Measurements from ENCODE around the gene CYBC1. TPM values are rescaled to one million over a fixed set of nuclear protein-coding genes. Genes with fewer than 3 reads are reported as not detected.

Gene CYBC1
- polyA plus RNA-seq, 1 donor from 2014 or later = 66.6 TPM

- peak overlapping the region; percentile 40 for H2AFZ ChIP-seq (ENCODE audit: low read depth, low read length)
- H3K9me2 ChIP-seq (ENCODE audit: insufficient read depth, low read length) = no peaks in the 10 kb centered on the region
- H4K20me1 ChIP-seq (ENCODE audit: insufficient read depth) = no peaks in the 10 kb centered on the region
- H3F3A ChIP-seq (ENCODE audit: insufficient read depth, low read length, poor library complexity, severe bottlenecking) = no peaks in the 10 kb centered on the region
- H3K27ac ChIP-seq (ENCODE audit: low read length) = peak overlapping the region; percentile 70
- peak overlapping the region; percentile 29 for H3K4me2 ChIP-seq (ENCODE audit: low read length)
- H3K9me3 ChIP-seq (ENCODE audit: low read length) = no peaks in the 10 kb centered on the region
- TF ChIP-seq TAF1 (IDR thresholded peaks at IDR 0.05; ENCODE audit: low read depth) = peak; percentile 33
- TF ChIP-seq, protein P1, sequence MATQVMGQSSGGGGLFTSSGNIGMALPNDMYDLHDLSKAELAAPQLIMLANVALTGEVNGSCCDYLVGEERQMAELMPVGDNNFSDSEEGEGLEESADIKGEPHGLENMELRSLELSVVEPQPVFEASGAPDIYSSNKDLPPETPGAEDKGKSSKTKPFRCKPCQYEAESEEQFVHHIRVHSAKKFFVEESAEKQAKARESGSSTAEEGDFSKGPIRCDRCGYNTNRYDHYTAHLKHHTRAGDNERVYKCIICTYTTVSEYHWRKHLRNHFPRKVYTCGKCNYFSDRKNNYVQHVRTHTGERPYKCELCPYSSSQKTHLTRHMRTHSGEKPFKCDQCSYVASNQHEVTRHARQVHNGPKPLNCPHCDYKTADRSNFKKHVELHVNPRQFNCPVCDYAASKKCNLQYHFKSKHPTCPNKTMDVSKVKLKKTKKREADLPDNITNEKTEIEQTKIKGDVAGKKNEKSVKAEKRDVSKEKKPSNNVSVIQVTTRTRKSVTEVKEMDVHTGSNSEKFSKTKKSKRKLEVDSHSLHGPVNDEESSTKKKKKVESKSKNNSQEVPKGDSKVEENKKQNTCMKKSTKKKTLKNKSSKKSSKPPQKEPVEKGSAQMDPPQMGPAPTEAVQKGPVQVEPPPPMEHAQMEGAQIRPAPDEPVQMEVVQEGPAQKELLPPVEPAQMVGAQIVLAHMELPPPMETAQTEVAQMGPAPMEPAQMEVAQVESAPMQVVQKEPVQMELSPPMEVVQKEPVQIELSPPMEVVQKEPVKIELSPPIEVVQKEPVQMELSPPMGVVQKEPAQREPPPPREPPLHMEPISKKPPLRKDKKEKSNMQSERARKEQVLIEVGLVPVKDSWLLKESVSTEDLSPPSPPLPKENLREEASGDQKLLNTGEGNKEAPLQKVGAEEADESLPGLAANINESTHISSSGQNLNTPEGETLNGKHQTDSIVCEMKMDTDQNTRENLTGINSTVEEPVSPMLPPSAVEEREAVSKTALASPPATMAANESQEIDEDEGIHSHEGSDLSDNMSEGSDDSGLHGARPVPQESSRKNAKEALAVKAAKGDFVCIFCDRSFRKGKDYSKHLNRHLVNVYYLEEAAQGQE (IDR thresholded peaks at IDR 0.05; ENCODE audit: borderline replicate concordance) = no peak
- peak; percentile 83 for TF ChIP-seq MXI1 (conservative IDR thresholded peaks at IDR 0.05; ENCODE audit: poor library complexity, severe bottlenecking)
- TF ChIP-seq CTCF (IDR thresholded peaks at IDR 0.05; ENCODE audit: poor library complexity, severe bottlenecking) = no peak
- peak; percentile 54 for TF ChIP-seq EP300 (conservative IDR thresholded peaks at IDR 0.05; ENCODE audit: poor library complexity, severe bottlenecking)
- TF ChIP-seq POLR2AphosphoS5 (IDR thresholded peaks at IDR 0.05) = peak; percentile 78
- TF ChIP-seq EZH2 (IDR thresholded peaks at IDR 0.05; ENCODE audit: borderline replicate concordance, insufficient read depth, low read length, poor library complexity, severe bottlenecking) = no peak
- no peak for TF ChIP-seq SMC3 (conservative IDR thresholded peaks at IDR 0.05; ENCODE audit: poor library complexity)
- peak; percentile 39 for TF ChIP-seq RAD21 (conservative IDR thresholded peaks at IDR 0.05)
- no peaks in the 10 kb centered on the region for H3K36me3 ChIP-seq (ENCODE audit: insufficient read depth, low read length)
- H3K79me2 ChIP-seq (replicated peaks; ENCODE audit: insufficient read depth, low read length) = no peaks in the 10 kb centered on the region
- H3K9ac ChIP-seq (ENCODE audit: low read length) = peak overlapping the region; percentile 73
- no peaks in the 10 kb centered on the region for H3K27me3 ChIP-seq (ENCODE audit: insufficient read depth, low read depth, low read length)
- peak overlapping the region; percentile 76 for H3K4me3 ChIP-seq (ENCODE audit: low read length)
These were observed 46.2 kb upstream of the CYBC1 start for GRCh38 chr17:82496529-82497434.

DNA sequence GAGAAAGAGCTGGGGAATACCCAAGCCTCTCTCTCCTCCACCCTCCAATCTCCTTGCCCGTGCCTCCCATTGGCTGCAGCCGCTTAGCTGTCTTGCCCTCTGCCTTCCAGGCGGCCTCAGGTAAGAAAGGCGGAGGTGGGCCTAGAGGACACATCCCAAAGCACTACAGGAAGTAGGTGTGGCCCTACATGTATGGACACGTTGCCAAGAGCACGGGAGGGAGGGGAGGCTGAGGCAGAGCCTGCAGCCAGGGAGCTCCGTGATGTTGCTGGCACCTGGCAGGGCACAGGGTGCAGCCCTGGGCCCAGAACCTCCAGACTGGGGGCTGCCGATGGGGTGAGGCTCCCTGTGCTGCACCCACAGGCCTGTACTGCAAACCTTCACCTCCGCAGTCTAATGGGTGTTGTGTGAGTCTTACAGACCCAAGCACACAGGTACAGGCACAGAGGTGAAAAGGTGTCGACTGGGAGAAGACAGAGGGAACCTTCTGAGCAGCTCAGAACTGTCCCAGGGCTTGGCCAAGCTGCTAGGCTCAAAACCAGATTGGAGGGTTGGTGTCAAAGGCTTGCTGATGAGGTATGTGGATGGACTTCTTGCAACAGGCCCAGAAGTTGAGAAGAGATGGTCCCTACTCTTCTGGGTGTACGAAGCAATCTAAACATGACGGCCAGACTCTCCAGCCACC lies 45.4 kb upstream of the CYBC1 start:
- Histone ChIP-seq H3K36me3 (ENCODE audit: insufficient read depth, low read length) (no peaks in the 10 kb centered on the region), H3K4me2 (ENCODE audit: low read length) (no peak overlapping the region), H3K9ac (ENCODE audit: low read length) (no peak overlapping the region), H3K9me2 (ENCODE audit: insufficient read depth, low read length) (no peaks in the 10 kb centered on the region), H3K27me3 (ENCODE audit: insufficient read depth, low read depth, low read length) (no peaks in the 10 kb centered on the region), H3K9me3 (ENCODE audit: low read length) (no peaks in the 10 kb centered on the region), H2AFZ (ENCODE audit: low read depth, low read length) (no peak overlapping the region), H4K20me1 (ENCODE audit: insufficient read depth) (no peaks in the 10 kb centered on the region), H3K4me3 (ENCODE audit: low read length) (peak overlapping the region; percentile 76), H3F3A (ENCODE audit: insufficient read depth, low read length, poor library complexity, severe bottlenecking) (no peaks in the 10 kb centered on the region), H3K79me2 (replicated peaks; ENCODE audit: insufficient read depth, low read length) (no peaks in the 10 kb centered on the region), H3K27ac (ENCODE audit: low read length) (no peak overlapping the region)
- TF ChIP-seq POLR2AphosphoS5 (IDR thresholded peaks at IDR 0.05) = no peak
- no peak for TF ChIP-seq SMC3 (conservative IDR thresholded peaks at IDR 0.05; ENCODE audit: poor library complexity)
- no peak for TF ChIP-seq CTCF (IDR thresholded peaks at IDR 0.05; ENCODE audit: poor library complexity, severe bottlenecking)
- no peak for TF ChIP-seq EZH2 (IDR thresholded peaks at IDR 0.05; ENCODE audit: borderline replicate concordance, insufficient read depth, low read length, poor library complexity, severe bottlenecking)
- no peak for TF ChIP-seq TAF1 (IDR thresholded peaks at IDR 0.05; ENCODE audit: low read depth)
- TF ChIP-seq RAD21 (conservative IDR thresholded peaks at IDR 0.05) = no peak
- TF ChIP-seq MXI1 (conservative IDR thresholded peaks at IDR 0.05; ENCODE audit: poor library complexity, severe bottlenecking) = no peak
- TF ChIP-seq EP300 (conservative IDR thresholded peaks at IDR 0.05; ENCODE audit: poor library complexity, severe bottlenecking) = no peak
- TF ChIP-seq, protein P1 (IDR thresholded peaks at IDR 0.05; ENCODE audit: borderline replicate concordance) = no peak

All from neural cell (in vitro differentiated cells).